NOMO-1 (cell line): ENCODE measurements around the gene HNRNPLL.
A peak's percentile ranks its signal among the peaks of the same experiment; 100 is the strongest.
"Not testable (repeated sequence)": the region's sequence is repeated elsewhere in the genome, so short reads cannot be mapped to it uniquely, and the experiment has no call there.

Experiments
- DNase-seq, 2 experiments: peaks; one replicate each; lab custom pipeline; 2025; ENCODE audit not compliant: unreplicated experiment in 2 of 2; lab: John Stamatoyannopoulos, UW

Gene HNRNPLL

GRCh38 chr2:38557217-38557616, 45.5 kb downstream of the HNRNPLL start:
- DNase-seq = no peak

GRCh38 chr2:38556006-38556801, 46.5 kb downstream of the HNRNPLL start:
- DNase-seq = peak; percentile 6 to 49

GRCh38 chr2:38554973-38555595, 47.6 kb downstream of the HNRNPLL start:
- no peak for DNase-seq

GRCh38 chr2:38553554-38553953, 49.2 kb downstream of the HNRNPLL start:
- DNase-seq = no peak

GRCh38 chr2:38552259-38552658, 50.5 kb downstream of the HNRNPLL start:
- DNase-seq = no peak

- DNase-seq = no peak
Observed at GRCh38 chr2:38551746-38552145, 51.0 kb downstream of the HNRNPLL start.

- no peak for DNase-seq
Observed at GRCh38 chr2:38551171-38551570, 51.6 kb downstream of the HNRNPLL start.

GRCh38 chr2:38549851-38550250, 52.9 kb downstream of the HNRNPLL start:
- DNase-seq = no peak

GRCh38 chr2:38549071-38549704, 53.5 kb downstream of the HNRNPLL start:
- DNase-seq = no peak

- no peak for DNase-seq
Observed at GRCh38 chr2:38547791-38548190, 54.9 kb downstream of the HNRNPLL start.

GRCh38 chr2:38546585-38546984, 56.1 kb downstream of the HNRNPLL start:
- no peak for DNase-seq

GRCh38 chr2:38546064-38546463, 56.7 kb downstream of the HNRNPLL start:
- DNase-seq = no peak

- not testable (repeated sequence) for DNase-seq
Observed at GRCh38 chr2:38542248-38542631, 60.5 kb downstream of the HNRNPLL start.

GRCh38 chr2:38540580-38541286, 62.0 kb downstream of the HNRNPLL start:
- no peak for DNase-seq

GRCh38 chr2:38539086-38539485, 63.6 kb downstream of the HNRNPLL start:
- DNase-seq = no peak

GRCh38 chr2:38537937-38538525, 64.7 kb downstream of the HNRNPLL start:
- DNase-seq = no peak

- DNase-seq = not testable (repeated sequence)
Observed at GRCh38 chr2:38537296-38537695, 65.4 kb downstream of the HNRNPLL start.

GRCh38 chr2:38535744-38536506, 66.8 kb downstream of the HNRNPLL start:
- peak; percentile 54 to 60 for DNase-seq

GRCh38 chr2:38535404-38535743, 67.4 kb downstream of the HNRNPLL start:
- no peak for DNase-seq

GRCh38 chr2:38534746-38535403, 67.9 kb downstream of the HNRNPLL start:
- DNase-seq = no peak
